LHCN-M2 (cell line): ENCODE measurements around the gene RBBP8NL. TPM values are rescaled to one million over a fixed set of nuclear protein-coding genes. Genes with fewer than 3 reads are reported as not detected.
"Not testable (repeated sequence)": the region's sequence is repeated elsewhere in the genome, so short reads cannot be mapped to it uniquely, and the experiment has no call there.

Experiments used
- DNase-seq: peaks from one replicate; pipeline ENCODE4 v3.0.0-alpha.2; 2012; ENCODE audit warnings: low read depth
- total RNA-seq: library from RNA; depleted of rRNA; stranded (reverse); fragments of >200 nt; gene quantifications from 2 replicates; pipeline ENCODE4 v1.2.3, GENCODE V29; 2014

The RBBP8NL gene
- total RNA-seq, 1 experiment from 2014 or later: not detected

DNA sequence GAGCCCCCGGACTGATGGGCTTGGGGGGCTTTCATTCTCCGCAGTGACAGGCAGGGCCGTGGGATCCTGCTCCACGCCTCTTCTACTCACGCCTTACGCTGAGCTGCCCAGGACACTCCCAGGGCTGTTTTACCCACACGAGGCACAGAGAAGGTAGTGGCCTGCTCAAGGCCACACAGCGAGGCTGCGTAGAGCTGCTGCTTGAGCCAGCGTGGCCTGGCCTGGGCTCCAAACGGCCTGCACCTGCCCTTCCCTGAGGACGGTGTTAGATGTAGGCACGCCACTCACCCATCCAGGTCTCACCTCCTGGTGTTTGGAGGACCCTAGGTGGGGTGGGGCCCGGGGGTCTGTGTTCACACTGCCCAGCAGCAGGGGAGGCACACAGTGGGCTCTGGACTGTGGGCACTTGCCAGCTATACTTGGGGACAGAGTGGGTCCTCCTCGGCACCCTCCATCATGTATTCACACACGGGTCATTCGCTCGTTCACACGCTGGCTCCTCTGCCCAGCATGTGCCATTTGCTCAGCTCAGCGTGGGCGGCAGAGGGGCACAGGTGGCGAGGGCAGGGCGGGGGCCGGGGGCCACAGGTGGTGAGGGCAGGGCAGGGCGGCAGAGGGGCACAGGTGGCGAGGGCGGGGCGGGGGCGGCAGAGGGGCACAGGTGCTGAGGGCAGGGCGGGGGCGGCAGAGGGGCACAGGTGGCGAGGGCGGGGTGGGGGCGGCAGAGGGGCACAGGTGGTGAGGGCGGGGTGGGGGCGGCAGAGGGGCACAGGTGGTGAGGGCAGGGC is 18.4 kb upstream of the RBBP8NL start:
- no peak for DNase-seq

DNA sequence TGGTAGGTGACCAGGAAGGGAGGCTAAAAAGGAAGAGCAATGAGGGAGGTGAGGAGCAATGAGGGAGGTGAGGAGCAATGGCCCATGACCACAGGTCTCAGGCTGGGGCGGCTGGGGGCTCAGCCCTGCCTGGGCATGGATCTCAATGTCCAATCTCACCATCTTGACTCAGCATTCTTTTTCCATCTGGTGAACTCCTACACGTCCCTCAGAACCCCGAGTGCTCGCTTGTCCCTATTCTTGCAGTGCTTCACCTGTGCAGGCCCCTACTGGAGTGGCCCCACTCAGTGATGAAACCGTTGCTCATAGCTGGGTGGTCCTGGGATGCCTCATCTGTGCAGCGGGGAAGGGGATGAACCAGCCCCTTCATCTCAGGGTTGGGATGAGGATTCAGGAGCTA is 16.9 kb upstream of the RBBP8NL start:
- no peak for DNase-seq

DNA sequence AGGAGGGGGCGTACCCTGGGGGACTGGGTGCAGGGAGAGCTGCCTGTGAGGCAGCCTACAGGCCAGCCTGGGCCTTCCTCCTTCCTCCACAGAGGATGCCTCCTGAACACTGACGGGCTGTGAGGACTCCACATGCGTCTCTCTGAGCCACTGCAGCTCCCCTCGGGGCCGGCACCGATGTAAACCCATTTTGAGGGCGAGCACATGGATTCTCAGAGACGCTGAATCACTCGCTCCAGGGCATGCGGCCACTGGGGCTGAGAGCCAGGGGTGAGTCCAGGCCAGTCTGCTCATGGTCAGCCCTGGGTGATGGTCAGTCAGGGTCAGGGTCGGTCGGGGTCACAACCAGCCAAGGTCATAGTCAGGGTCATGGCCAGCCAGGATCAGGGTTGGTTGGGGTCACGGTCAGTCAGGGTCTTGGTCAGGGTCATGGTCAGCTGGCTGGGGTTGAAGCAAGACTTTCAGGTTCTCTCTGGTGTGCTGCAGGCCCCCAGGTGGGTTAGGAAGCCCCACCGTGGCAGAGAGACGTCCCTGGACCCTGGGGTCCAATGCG is 14.7 kb upstream of the RBBP8NL start:
- no peak for DNase-seq

DNA sequence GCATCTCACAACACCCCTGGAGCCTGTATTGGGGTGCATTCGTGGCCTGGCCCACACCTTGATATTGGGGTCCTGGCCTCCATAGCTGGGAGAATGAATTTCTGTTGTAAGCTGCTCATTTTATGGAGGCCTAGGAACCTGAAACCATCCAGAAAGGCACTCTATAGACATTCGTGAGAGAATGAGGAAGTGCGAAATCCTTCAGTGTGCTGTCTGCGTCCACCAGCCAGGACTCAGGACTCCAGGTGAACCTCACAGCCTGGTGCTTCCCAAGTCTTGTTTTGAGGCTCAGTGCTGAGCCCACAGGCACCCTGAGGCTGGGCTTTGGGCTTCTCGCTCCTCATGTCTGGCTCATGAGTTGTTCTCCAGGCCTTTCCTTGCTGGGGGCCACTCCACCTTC is 11.9 kb upstream of the RBBP8NL start:
- DNase-seq: no peak

DNA sequence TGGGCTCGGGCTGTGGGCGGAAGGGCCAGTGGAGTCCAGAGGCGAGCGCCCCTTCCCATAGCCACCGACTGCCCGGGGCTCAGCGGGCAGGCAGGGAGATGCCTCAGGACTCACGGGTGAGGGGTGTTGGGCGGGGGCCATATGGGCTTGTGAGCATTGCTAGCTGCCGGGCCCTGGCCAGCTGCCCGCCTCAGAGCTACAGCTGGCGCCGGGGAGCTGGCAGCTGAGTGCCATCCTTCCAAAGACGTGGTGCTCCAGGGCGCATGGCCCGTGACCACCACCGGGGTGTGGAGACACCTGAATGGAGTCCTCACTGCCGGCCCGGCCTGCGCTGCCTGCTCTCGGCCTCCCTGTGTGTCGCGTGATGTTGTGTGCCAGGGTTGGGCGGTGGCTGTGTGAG is 10.6 kb upstream of the RBBP8NL start:
- DNase-seq: no peak

DNA sequence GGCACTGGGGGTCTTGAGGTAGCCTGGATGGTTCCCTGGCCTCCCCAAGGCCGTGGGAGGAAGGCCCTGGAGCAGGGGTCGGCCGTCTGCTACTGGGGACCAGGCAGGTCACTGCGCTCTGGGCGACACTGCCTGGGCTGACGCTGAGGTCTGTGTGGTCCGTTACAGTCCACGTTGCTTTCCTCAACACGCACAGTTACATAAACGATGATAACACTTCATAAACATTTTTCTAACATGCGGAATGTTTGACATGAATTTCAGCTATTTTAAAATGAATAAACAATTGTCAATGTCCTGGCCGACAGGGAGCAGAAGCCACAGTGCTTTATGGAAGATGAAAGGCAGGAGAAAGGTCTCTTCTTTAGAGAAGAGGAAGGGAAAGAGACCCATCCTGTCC is 10.2 kb upstream of the RBBP8NL start:
- no peak for DNase-seq

DNA sequence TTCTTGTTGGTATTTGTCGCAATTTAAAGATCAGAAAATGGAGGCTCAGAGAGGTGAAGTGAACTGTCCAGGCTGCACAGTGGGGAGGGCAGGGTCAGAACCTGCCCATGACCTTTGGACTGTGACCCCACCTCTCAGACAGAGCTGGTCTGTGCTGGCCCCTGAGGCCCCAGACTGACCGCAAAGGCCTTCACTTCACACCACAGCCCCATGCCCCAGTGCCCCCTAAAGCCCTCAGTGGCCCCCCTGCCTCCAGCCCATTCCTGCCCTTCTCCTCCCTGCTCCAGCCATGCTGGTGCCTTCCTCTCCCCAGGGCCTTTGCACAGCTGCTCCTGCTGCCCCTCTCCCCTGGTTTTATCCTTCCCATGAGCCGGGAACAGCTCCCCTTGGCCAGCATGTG is 9.4 kb upstream of the RBBP8NL start:
- DNase-seq: no peak

DNA sequence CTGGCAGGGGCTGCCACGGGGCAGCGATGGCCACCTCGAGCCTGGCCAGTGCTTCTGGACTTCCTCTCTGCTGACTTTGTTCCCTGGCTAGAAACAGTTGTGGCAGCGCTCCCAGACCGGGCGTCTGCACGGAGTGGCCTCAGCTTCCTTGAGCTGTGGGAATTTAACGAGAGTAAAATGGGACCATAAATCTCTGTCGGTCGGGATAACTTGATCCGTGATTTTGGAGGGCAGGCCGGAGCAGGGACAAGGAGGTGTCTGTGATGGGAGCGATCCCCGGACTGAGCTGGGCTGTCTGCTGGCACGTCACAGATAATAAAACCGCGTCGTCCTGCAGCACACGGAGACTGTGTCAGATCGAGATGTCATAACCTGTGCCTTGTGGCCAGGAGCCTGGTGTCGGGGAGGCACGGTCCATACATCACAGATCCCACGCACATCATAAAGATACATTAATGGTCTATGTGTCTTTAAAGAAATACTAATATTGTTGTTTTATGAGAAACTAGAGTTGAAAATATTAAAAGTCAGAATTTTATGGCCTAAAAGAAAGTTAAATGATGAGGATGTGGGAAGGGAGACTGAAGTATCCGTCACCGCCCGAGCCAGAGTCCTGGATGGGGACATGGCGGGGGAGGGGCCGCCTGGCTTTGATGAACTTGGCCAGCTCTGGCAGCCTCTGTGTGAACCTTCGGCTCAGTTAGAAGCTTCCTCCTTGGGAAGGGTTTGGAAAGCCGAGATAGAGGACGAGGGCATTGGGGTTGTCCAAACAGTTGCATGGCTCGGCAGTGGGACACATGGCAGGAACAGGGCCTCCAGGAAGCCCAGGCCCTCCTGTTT is 6.5 kb upstream of the RBBP8NL start:
- no peak for DNase-seq

DNA sequence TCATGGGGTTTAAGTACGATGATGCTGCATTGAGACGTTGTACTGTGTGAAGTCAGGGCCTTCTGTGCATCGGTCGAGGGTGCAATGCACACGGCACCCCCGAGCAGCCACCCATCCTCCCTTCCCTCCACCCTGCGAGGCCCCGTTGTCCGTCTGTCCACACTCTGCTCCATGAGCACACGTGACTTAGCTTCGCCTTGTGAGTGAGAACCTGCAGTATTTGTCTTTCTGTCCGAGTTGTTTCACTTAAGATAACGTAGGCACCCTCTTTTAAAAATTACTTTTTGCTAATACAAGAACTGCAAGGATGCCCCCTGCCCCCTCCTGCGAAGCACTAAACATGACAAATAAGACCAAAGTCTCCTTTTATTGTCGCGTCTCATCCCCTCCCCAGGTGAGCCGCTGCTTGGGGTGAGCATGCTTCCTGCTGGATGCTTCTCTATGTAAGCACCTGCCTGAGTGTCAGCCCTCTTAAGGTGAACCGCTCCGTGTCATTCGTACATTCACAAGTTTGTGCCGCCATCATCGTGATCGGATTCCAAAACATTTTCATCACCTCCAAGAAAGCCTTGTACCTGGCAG is 3.6 kb upstream of the RBBP8NL start:
- no peak for DNase-seq

DNA sequence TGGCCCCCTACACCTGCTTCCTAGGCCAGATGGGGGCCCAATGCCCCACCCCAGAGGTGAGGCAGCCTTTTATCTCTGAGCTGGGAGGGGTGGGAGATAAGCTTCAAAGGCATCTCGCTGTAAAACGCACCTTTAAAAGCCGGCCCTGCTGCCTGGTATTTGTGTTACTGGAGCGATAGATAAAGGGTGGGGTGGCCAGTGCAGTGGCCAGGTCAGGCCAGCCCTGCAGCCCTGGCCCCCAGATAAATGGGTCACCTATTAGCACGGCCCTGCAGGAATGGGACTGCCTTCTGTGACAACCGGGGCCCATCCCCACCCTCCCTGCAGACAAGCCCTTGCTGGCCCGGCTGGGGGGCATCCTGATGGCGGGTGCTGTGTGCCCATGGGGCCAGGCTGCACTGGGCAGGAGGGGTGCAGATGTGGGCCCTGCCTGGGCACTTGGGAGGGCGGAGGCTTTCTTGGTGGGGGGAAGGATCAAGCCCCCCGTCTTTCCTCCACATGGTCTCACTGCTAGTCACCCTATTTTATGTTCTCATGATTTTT is 3.0 kb upstream of the RBBP8NL start:
- DNase-seq: no peak

DNA sequence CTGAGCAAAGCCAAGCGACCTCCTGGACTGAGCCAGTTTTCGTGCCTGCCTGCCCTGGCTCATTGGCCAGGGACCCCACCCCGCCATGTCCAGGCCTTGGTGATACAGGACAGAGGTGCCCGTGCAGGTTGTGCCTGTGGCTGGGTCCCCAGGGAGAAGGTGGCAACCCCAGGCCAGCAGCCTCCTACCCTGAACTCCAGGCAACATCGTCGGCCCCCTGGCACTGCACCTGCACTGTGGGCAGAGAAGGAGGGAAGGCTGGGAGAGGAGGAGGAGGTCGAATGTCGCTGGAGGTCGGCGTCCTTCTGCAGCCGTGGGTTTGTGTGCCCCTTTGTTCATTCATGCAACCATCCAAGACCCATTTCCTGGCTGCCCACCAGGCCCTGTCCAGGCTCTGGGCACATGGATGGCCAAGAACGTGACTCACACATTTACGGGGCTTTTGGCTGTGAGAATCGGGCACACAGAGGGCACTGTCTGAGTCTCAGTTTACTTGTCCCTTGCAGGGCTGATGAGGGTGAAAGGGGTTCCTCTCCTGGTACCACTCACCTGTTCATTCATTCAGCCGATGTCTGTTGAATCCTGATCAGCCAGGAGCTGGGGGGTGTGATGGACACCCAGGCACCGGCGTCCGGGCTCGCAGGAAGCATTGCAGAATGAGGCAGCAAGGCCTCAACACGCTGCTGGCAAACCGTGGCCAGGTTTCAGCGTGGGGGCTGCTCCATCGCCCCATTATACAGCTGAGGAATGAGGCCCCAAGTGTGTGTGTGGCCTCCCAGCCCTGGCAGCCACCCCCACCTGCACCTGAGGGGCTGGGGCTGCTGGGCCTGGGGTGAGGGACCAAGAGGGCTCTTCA is 2.3 kb upstream of the RBBP8NL start:
- DNase-seq: no peak

DNA sequence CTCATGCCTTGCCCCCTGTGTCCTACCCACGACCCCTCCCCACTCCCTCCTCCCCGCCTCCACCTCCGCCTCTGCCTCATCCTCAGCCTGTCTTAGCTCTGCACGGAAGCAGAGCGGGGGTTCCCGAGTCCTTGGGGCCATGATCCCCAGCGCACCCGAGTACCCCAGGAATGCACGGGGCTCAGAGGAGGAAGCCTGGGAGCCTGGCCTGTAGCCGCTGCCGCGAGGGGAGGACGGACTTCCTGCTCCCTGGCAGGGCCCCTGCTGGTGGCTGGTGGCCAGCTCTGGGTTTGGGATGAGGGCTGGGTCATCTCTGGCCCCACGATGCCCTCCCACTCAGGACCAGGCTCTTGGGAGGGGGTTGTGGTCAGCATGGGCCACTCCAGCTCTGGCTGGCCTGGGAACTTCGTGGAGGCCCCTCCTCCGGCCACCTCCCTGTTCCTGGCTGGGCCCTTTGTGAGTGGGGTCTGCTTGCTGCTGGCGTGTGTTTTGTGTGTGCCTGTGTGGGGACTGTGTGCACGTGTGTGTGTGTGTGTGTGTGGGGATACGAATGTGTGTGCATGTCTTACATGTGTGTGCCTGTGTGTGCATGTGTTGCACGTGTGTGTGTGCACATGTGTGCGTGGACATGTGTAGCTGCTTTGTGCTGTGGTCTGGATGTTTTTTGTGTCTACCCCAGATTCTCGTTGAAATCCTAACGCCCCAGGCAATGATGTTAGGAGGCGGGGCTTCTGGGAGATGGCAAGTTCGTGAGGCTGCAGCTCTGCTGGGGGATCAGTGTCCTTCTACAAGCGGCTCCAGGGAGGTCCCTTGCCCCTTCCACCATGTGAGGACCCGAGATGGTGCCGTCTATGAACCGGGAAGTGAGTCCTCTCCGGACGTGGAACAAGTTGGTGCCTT is 1.3 kb upstream of the RBBP8NL start:
- DNase-seq: no peak

DNA sequence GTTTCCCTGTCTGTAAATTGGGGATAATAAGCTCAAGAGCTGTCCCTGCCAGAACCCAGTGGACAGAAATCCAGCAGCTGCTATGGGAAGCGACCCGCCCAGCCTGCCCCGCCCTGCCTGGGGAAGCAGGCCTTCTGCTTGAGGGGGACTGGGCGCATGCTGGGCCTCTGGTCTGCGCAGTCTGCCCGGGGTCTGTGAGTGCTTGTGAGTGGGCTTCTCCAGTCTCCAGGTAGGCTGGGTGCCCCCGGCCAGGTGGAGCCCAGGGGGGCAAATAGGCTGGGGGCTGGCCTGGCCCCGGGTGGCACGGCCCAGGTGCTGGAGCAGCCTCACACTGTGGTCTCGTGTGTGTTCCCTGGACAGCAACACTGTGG is 648 bp upstream of the RBBP8NL start:
- DNase-seq: no peak

DNA sequence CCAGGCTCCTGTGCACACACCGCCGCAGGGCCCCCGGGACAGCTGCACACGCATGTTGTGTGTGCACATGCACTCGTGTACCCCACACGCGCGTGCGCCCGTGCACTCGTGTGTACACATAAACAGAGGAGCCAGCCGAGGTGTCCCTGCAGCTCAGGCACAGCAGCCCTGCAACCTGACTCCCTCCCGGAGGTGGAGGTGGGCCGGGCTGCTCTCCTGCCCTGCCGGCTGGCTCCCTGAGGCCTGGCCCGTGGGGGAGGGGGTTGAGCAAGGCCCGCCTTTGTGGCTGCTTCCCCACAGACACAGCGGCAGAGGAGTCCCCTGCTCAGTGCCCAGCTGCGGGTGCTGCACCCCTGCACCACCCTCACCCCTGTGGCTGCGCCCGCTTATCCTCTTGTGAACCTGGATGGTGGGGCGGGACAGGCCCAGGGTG is 624 bp downstream of the RBBP8NL start:
- DNase-seq: no peak

DNA sequence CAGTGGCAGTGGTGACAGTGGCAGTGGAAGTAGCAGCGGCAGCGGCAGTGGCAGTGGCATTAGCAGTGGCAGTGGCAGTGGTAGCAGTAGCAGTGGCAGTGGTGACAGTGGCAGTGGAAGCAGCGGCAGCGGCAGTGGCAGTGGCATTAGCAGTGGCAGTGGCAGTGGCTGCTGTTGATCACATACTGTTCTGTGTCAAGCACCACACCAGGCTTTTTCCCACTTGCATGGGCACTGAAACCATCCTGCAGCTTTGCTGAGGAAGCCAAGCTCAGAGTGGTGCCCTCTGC is 1.3 kb downstream of the RBBP8NL start:
- DNase-seq: not testable (repeated sequence)

DNA sequence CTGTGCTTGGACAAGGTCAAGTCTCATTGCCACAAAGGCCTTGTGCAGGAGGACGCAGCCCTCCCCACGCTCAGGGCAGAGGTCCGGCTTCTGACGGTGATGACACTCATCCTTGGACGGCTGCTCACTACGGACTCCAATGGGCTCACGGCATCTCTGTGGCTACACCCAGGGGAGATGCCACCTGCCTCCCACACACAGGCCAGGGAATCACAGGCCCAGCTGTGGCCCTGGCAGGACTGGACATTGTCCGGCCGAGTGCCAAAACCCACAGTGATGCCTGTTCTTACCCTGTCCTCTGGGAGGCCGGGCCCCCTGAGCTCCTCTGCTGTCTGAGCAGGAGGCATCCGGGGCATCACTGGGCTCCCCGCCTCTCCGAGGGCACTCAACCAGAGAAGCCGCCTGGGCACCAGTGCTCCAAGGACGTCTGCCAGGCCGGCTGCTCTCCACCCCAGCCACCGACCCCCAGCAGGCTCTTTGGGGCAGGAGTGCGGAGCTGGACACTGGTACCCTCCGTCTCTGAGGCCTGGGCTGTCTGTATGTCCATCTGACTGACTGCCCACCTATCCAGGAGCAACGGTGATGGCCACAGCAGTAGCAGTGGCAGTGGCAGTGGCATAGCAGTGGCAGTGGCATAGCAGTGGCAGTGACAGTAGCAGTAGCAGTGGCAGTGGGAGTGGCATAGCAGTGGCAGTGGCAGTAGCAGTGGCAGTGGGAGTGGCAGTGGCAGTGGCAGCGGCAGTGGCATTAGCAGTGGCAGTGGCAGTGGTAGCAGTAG is 1.9 kb downstream of the RBBP8NL start:
- DNase-seq: peak; percentile 11

DNA sequence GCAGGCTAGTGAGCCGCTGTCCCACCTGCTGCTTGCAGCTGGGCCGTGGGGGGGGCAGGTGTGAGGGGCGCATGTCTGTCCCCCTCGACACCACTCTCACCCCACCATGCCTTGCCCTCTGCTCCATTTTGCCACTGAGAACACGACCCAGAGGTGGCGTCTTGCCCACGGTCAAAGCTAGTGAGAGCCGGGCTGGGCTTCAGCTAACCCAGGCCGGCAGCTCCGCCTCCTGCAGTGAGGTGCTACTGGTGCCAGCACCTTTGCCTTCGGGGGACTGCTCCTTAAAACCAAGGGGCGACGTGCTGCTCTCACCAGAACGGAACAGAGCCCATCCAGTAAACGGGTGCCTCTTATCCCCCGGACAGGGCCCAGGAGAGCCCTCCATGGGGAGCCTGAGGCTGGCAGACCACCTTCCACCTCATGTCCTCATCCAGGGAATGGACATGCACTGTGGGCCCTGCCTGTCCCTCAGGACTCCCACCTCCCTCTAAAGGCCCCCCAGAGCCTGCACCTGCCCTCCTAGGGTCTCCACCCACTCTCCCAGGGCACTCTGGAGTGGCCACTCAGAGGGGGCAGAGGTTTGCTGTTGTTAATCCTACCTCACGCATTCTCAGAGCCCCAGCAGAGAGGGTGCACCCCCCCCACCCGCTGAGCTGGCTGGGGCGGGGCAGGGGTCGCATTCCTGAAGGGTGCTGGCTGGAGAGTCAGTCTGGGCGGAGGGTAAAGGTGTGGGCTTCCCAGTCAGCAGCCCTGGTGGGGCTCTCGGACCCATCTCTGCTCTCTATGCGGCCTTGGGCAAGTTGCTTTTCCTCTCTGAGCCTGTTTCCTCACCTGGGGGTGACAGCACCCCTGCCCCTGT is 2.9 kb downstream of the RBBP8NL start:
- DNase-seq: no peak

DNA sequence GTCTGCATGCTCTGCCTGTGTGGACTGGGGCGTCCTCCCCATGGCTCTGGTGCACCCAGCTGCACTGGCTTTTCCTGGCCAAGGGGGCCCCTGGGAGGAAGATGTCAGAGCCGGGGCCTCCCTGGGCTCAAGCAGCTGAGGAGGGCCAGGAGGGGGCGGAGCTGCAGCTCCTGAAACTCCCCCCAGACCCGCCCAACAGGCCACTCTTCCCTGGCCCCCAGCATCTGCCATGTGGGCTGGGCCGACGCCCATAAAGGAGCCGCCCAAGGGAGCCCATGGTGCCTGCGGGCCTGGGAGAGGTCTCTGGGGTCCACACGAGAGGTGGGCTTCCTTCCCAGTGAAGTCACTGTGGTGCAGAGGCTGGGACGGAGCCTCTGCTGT is 4.0 kb downstream of the RBBP8NL start:
- no peak for DNase-seq
